NCI-H2107 treated with DMSO at 0.1 percent for 48 hours (cell line): ENCODE results near the gene SLC26A6.
A peak's percentile ranks its signal among the peaks of the same experiment; 100 is the strongest.

ENCODE experiments used
- DNase-seq: peaks from one replicate; lab custom pipeline; 2025; ENCODE audit not compliant: unreplicated experiment; lab: John Stamatoyannopoulos, UW

The SLC26A6 gene

DNA sequence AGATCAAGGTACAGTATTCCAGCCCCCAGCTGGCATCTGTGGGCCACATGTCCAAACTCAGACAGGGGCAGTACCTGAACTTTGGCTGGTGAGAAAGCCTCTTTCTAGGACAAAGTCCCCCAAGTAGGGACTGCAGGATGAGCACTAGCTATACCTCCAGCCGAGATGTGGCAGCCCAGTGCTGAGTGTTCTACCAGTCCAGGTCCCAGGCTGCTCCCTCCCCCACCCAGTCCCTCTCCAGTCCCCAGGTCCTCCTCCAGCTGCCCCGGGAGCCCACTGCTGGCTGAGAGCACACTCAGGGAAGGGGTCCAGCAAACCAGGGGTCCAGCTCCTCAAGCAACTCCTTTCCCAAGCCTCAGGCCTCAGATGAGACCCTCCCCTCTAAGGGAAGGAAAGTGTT lies 1.5 kb downstream of the SLC26A6 start:
- DNase-seq: no peak

DNA sequence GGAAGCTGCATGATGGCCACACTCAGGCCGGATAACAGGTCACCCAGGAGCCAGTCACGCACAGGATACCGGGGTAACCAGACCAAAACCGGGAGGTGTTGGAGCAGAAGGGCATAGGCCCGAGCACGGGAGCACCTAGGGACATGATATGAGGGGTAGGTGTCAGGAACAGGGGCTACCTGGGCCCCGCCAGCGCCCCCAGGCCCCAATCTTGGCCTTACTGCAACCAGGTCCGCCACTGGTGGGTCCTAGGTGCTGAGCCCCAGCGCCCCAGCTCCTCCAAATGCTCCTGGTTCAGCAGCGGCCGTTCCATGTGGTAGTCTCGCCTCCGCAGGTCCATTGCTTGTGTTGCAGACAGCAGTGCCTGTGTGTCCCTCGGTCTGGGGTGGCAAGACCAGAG lies 2.0 kb downstream of the SLC26A6 start:
- DNase-seq: no peak

DNA sequence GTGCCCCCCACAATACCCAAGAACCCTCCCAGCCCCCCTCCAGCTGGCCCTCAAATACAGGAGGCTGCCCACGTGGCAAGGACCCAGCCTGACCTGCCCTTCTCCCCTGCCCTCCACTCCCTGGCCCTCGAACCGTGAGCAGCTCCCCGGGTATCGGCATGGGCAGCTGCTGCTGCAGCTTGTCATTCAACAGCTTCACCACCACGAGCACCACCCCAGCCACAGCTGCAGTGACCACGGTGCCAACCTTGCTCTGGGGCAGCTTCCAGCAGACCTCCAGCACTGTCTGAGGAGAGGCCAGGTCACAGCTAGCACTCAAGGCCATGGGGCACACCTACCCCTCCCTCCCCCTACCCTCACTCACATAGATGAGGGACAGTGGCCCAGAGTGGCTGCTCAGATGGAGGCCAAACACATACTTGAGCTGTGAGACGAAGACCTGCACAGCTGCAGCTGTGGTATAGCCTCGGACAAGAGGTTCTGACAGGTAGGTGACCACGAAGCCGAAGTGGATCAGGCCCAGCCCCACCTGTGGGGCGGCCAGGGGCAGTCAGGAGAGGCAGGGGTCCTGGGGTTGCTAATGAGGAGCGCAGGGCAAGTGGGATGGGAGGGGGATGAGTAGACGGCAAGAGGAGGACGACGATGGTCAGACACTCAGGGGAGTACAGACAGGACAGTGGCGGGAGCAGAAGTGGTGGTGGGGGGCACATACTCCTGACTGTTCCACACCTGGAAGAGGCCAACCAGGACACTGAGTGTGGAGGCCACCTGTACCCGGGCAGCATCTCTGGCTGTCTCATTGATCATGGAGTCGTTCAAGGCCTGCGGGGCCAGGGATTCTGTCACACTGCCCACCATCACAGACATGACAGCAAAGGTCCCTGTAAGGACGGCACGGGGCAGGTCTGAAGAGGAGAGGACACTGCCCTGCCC lies 3.5 kb downstream of the SLC26A6 start:
- no peak for DNase-seq

DNA sequence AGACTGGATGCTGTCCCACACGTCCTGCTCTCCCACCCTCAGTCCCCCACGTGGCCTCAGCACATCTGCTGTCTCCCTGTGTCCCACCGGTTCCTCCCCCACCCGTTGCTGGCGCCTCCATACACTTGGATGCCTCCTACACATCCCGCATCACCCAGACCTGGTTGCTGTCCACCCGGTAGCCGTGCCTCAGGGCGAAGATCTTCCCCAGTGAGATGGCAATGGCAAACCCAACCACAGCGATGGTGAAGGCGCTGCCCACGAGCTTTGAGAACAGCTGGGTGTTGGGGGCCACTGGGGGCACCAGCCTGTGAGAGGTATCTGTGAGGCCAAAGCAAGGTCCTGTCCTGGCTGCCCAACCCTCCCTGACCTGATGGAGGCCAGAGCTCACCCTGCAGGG lies 4.4 kb downstream of the SLC26A6 start:
- DNase-seq: no peak

DNA sequence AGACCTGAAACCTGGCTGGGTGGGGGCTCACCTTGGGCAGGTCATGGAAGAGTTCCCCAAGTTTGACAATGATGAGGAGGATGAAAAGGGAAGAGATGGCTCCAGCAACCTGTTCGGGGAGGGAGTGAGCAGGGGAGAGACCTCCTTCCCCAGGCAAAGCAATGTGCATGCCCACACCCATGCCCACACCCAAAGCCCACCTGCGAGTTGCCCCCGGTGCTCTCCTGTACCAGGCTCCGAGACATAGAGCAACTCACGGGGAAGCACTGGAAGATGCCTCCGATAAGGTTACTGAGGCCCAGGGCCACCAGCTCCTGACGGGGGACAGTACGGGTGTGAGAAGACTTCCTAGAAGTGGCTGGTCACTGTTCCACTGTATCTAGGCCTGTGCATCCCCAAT lies 4.9 kb downstream of the SLC26A6 start:
- DNase-seq: no peak

DNA sequence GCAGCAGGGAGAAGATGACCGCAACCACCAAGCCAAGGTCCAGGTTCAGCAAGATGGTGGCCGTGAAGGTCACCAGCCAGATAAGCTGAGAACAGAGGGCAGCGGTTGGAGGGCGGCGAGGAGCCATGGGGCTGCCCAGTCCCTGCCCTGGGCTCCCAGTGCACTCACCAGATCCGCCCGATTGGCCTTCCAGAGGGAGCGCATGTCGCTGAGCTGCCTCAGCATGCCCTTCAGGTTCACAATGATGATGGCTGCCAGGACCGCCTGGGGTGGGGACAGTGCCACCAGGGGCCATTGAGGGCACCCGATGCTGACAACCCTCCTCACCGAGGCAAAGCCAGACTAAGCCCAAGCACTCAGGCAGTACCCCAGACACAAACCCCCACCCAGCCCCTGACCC lies 5.4 kb downstream of the SLC26A6 start:
- DNase-seq: no peak

DNA sequence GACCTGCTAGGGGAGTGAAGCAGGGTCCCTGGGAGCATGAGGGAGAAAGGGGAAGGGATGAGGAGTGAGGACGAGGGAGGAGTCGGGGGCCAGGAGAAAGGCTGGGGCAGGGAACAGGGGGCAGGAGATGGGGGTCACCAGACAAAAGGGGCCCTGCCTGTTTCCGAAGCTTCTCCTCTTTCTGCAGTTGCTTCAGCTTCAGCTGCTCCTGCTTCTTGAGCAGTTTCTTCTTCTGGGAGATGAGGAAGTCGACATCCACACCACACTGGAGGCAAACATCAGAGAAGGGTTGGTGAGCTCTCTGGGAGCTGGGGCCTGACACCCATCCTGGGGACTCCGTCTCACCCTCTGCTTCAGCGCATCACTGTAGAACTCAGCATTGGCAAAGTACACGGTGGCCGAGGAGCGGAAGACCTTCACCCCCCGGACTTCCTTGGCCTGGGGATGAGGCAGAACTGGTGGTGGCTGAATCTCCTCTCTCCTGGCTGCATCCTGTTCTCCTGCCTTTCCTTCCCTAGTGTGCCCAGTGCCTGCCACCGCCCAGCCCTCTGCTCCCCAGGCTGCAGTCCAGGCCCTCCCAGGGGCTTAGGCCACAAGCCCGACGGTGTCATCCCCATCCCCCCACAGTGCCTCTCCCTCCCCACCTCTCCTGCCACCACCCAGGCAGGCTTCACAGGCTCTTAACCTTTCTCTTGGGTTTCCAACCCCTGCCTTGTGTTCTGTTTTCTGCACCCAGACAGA lies 6.8 kb downstream of the SLC26A6 start:
- no peak for DNase-seq

DNA sequence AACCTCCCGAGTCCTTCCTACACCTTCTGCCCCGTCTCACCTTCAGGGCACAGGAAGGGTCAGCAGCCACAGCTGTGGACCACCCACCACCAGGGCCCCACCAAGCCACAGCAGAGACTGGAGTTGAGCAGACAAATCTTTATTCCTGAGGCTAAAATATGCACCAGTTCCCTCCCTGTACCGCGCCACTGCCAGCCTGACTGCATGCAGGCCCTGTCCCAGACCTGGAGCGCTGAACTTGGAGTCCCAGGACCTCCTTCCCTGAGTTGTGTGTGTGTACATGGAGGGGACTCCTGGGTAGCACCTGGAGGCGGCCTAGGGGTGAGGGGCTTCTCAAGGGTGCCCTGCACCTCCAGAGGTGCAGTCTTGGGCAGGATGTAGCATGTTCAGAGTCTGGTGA lies 9.7 kb downstream of the SLC26A6 start:
- DNase-seq: no peak

DNA sequence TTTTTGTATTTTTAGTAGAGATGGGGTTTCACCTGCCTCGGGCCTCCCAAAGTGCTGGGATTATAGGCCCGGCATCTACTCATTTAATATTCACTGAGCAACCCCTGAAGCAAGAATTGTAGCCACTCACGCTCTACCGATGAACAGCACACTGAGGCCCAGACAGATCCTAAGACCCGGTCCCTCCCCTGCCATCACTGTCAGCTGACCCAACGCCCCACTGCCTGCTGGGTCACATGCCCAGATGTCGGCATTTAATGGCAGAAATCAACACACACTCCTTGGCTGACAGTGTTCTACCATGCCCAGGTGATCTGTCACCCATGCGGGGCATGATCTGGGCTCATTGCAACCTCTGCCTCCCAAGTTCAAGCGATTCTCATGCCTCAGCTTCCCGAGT lies 10.5 kb downstream of the SLC26A6 start:
- DNase-seq: no peak

DNA sequence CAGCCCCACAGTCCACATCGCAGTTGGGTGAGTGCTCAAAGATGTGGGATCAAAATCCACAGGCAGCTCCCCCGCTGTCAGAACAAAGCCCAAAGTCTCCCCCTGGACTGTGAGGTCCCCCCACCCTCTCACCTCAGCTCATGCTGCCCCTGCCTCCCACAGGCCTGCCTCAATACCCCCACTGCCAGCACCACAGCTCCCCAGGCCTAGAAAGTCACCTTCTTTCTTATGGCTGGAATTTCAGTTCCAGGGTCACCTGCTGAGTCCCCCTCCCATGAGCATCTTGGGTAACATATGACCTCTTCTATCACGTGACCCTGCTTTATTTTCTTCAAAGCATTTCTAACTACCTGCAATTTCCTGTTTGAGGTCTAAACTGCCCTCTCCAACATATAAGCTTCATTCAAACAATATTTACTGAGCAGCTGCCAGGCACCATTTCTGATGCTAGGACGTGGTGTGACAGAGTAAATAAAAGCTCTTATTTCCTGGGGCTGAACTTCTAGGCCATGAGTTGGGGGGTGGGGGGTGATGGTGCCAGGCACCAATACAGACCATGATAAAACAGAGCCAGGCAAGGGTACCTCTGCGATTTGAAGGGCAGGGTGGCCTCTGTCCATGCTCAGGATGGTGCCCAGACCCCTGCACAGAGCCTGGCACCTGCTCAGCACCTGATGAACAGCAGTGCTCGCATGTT lies 11.3 kb downstream of the SLC26A6 start:
- peak; percentile 93 for DNase-seq

DNA sequence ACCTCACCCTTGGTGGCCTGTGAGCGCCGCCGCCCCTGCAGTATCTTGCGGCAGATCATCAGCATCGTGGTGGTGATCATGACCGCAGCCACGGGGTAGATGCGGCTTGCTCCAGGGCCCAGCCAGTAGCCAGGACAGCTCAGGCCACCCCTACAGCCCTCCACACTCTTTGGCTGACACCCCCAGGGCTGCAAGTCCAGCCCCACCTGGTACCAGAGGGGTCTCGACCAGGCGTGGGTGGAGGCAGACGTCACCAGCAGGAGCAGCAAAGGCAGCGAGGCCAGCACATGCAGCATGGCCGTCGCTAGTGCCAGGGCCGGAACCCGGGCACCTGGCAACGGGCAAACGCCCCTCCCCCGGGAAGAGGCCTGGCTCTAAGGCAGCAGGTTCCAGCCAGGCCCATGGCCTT lies 13.8 kb downstream of the SLC26A6 start, which contains the start of gene TMEM89:
Gene TMEM89 (minus strand): TSS at position 309 of the 409 bp plus-strand sequence. CDS start 13 bp downstream, at position 296.
- DNase-seq: no peak

DNA sequence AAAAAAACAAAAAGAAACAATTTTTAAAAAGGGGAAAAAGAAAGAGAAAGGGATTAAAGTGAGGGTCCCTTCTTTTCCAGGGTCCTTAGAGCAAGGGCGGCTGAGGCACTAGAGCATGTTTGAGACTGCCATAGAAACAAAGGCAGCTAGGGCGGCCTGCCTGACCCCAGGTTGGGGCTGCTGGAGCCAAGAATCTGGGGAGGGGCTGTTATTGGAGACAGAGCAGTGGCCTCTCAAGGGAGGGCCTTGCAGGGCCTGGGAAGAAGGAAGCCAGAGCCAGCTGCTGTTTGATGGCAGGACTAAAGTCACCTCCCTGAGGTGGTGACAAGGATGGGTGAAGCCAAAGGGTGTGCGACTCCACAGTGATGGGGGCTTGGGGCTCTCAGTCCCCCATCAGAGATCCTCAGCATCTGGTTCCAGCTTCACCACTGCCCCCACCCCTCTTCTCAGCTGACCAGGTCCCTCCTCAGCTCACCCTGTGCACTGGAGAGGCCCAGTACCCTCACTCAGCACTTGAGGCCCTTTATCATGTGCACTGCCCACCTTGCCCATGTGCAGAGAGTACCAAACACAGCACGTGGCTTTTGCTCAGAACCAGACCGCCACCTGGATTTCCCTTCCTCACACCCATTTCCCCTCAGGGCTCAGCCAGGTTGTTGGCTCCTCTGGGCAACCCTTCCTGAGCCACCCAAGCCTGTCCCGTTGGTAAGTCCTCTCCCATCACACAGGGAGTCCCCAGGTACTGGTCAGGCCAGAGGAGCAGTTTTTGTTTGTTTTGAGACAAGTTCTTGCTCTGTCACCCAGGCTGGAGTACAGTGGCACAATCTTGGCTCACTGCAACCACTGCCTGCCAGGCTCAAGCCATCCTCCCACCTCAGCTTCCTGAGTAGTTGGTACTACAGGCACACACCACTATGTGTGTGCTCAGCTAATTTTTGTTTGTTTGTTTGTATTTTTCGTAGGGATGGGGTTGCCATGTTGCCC lies 15.4 kb downstream of the SLC26A6 start:
- DNase-seq: no peak

DNA sequence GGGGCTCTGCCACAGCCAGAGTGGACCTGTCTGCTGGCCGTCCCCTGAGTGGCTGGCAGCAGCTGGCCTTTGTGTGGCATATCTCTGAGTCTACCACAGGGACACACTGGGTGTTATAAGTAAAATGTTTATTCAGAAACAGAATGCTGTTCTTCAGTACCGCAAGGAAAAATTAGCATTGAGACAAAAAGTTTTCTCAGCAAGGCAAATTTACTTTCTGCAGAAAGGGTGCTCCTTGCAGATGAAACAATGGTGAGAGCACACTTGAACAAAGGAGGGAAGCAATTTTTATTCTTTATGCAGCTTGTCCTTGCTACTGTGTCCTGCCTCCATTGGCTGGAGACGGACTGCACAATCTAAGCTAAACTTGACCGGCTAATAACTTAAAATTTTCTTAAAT lies 17.7 kb downstream of the SLC26A6 start:
- no peak for DNase-seq

DNA sequence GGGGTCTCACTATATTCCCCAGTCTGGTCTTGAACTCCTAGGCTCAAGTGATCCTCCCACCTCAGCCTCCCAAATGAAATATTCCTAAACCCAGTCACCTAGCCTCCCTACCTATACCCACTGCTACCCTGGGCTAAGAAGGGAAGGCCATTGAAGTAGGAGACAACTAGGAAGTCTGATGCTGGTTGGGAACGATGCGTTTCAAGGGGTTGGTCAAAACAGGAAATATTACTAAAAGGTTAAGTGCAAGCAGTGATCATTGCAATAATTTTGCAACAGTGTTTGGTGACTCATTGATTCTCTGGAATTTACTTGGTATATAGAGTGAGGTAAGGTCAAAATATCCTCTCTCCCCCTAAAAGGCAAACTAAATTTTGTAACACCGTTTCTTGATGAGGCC lies 21.2 kb downstream of the SLC26A6 start:
- no peak for DNase-seq

DNA sequence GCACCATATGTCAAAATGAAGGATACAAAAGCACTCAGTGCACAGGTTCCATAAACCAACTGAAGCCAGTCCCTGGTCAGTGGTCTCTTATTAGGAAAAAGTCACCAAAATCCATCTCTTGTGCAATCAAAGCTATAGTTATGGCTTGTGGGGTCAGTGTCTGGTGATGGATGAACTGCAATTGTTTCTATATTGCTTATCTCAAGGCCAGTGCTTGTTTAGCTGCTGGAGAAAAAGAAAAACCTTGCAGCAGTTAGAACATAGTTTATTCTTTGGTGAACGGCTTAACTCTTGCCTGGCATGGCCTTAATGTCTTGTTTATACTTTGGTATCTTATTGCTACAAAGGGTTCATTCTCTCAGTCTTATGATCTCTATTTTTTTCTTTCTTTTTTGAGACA lies 23.0 kb downstream of the SLC26A6 start:
- DNase-seq: no peak

DNA sequence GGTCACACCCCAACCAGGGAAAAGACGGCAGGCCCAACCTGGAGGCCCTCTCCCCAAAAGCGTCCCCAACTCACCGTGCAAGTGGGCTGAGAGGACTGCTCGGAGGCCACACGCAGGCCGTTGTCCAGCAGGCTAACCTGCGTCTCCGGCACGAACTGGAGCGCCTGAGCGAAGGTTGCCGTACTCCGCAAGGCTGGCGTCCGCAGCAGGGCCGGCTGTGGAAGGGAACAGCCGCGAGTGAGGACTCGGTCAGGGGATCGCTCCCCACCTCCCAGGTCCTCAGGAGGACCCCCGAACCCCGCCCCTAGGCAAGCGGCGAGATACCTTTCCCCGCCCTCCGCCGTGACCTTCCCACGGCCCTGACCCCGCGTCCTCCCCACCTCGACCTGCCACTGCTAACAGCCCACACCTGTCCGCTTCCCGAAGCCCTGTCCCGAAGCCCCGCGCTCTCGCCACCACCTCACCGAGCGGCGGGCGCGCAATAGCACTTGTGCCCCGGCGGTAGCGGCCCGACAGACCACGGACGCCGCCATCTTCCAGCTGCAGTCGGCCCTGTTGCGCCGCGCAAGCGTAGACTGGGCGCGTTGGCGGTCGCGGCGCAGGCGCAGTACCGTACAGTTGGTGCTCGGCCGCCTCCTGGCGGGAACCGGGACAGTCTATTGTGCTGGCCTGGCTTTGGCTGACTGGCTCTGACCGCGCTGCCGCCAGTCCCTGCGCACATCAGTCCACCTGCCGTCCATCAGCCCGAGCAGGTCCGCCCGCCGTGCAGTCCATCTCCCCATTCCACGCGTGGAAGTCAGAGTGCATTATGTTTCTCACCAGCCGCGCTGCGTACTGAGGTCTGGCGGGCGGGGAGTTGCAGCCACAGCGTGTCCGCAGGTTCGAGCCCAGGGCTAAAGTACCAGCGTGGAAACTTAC lies 25.9 kb downstream of the SLC26A6 start, which contains the start of gene UQCRC1:
Gene UQCRC1 (minus strand): TSS at position 559 of the 918 bp plus-strand sequence. CDS start 26 bp downstream, at position 533.
- DNase-seq: peak; percentile 50

DNA sequence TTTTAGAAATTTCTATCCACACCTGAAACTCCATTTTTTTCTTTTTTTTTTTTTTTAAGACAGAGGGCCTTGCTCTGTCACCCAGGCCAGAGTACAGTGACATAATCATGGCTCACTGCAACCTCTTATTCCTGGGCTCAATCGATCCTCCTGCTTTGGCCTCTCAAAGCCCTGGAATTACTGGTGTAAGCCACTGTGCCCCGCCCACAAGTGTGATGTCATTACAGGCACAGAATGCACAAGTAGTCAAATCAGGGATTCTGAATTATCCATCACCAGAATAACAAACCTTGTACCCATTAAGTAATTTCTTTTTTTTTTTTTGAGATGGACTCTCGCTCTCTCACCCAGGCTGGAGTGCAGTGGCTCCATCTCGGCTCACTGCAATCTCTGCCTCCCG lies 27.7 kb downstream of the SLC26A6 start:
- DNase-seq: no peak

DNA sequence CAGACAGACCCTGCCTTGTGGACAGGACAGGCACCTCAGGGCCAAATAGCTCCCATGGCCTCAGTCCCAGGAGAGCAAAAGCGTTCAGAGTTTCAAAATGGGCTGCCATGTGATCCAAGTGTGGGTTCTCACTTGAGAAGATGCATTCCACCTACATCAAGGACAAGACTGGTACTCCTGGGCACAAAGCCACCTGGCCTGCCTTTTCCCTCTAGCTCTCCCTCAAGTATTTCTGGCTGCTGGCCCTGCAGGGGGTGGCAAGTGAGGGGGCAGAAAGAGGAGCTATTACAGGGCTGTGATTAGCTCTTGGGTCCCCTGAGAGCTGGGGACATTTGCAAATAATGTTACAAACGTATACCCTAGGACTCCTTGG lies 33.7 kb downstream of the SLC26A6 start:
- DNase-seq: no peak
